ENCODE measurements around the gene MAP3K14. TPM values are rescaled to one million over a fixed set of nuclear protein-coding genes. Genes with fewer than 3 reads are reported as not detected.

Gene MAP3K14
- total RNA-seq, 1 experiment from 2014 or later, result 16.4 TPM

- BruUV-seq (replicated peaks), result no TSS peak
- ATAC-seq, result no peak
- Histone ChIP-seq H3K36me3 (ENCODE audit: control insufficient read depth in 1 of 2, insufficient read depth in 2 of 2, low read length in 2 of 2) (no peaks in the 10 kb centered on the region), H3K27ac (ENCODE audit: low read depth, low read length) (no peak overlapping the region), H3K9me3 (ENCODE audit: control insufficient read depth in 1 of 2, insufficient read depth in 1 of 2, low read depth in 1 of 2, low read length in 2 of 2) (no peaks in the 10 kb centered on the region), H3K9me2 (ENCODE audit: insufficient read depth) (no peaks in the 10 kb centered on the region), H3K9ac (ENCODE audit: low read length) (no peak overlapping the region), H3K27me3 (ENCODE audit: insufficient read depth, low read length) (no peaks in the 10 kb centered on the region), H3K4me3 (replicated peaks in 1 of 2; ENCODE audit: low read depth in 1 of 2, low read length in 2 of 2) (no peak overlapping the region), H3K4me1 (ENCODE audit: control insufficient read depth in 1 of 2, insufficient read depth in 2 of 2, low read length in 2 of 2) (peaks cover 2 to 3% of the 10 kb centered on the region in 2 experiments; a peak in 3 of 4 replicates), H4K20me1 (ENCODE audit: insufficient read depth) (no peaks in the 10 kb centered on the region), H3K4me2 (ENCODE audit: low read length) (no peak overlapping the region), H2AFZ (ENCODE audit: low read depth, low read length, poor library complexity, severe bottlenecking) (no peak overlapping the region), H3K79me2 (ENCODE audit: insufficient read depth, low read length) (no peaks in the 10 kb centered on the region)
- no peak for DNase-seq (ENCODE audit: low read depth, low spot score)
- TF ChIP-seq YY1 (IDR thresholded peaks at IDR 0.05; ENCODE audit: extremely low read depth, insufficient replicate concordance, low read depth, low read length), result no peak
- TF ChIP-seq ELF1 (IDR thresholded peaks at IDR 0.05; ENCODE audit: borderline replicate concordance, low read depth), result no peak
- no peak for TF ChIP-seq POLR2AphosphoS5 (IDR thresholded peaks at IDR 0.05; ENCODE audit: low read depth, low read length)
- TF ChIP-seq MAX (IDR thresholded peaks at IDR 0.05), result no peak
- POLR2A ChIA-PET, result no interaction called here
- CTCF ChIA-PET, result no interaction called here
- RAD21 ChIA-PET (ENCODE audit: low non-redundant PET in 1 of 2, low total read pairs in 2 of 2, uncharacterized antibody in 2 of 2, unreplicated experiment in 2 of 2), result no interaction called here
- intact Hi-C loops (cut with micrococcal nuclease), result no loop called here
Measured at GRCh38 chr17:45347444-45347843, 30.6 kb upstream of the MAP3K14 start.

GRCh38 chr17:45346216-45347015 lies 29.6 kb upstream of the MAP3K14 start:
- H3K9me3 ChIP-seq (ENCODE audit: control insufficient read depth in 1 of 2, insufficient read depth in 1 of 2, low read depth in 1 of 2, low read length in 2 of 2), result no peaks in the 10 kb centered on the region
- intact Hi-C loops (cut with micrococcal nuclease), result no loop called here
- no peaks in the 10 kb centered on the region for H3K36me3 ChIP-seq (ENCODE audit: control insufficient read depth in 1 of 2, insufficient read depth in 2 of 2, low read length in 2 of 2)
- TF ChIP-seq CEBPB (IDR thresholded peaks at IDR 0.05; ENCODE audit: low read depth) (no peak), ATF3 (IDR thresholded peaks at IDR 0.05) (no peak), EZH2 (IDR thresholded peaks at IDR 0.05) (no peak), RAD21 (IDR thresholded peaks at IDR 0.05; ENCODE audit: low read depth) (no peak), ZBTB33 (IDR thresholded peaks at IDR 0.05; ENCODE audit: extremely low read depth, insufficient replicate concordance, low read length) (no peak), SP1 (IDR thresholded peaks at IDR 0.05; ENCODE audit: low read depth) (no peak), FOSL1 (IDR thresholded peaks at IDR 0.05; ENCODE audit: low read depth) (no peak), POLR2A (IDR thresholded peaks at IDR 0.05; ENCODE audit: borderline replicate concordance, extremely low read depth, insufficient read depth, insufficient read length) (no peak), POLR2AphosphoS5 (IDR thresholded peaks at IDR 0.05; ENCODE audit: low read depth, low read length) (no peak)
- H3K9me2 ChIP-seq (ENCODE audit: insufficient read depth), result no peaks in the 10 kb centered on the region
- no peak overlapping the region for H3K9ac ChIP-seq (ENCODE audit: low read length)
- no TSS peak for BruUV-seq (replicated peaks)
- POLR2A ChIA-PET, result no interaction called here
- RAD21 ChIA-PET (ENCODE audit: low non-redundant PET in 1 of 2, low total read pairs in 2 of 2, uncharacterized antibody in 2 of 2, unreplicated experiment in 2 of 2), result no interaction called here
- CTCF ChIA-PET, result no interaction called here
- no peak for DNase-seq (ENCODE audit: low read depth, low spot score)
- peaks cover 9 to 13% of the 10 kb centered on the region in 2 experiments for H3K4me1 ChIP-seq (ENCODE audit: control insufficient read depth in 1 of 2, insufficient read depth in 2 of 2, low read length in 2 of 2)
- H3K27me3 ChIP-seq (ENCODE audit: insufficient read depth, low read length), result no peaks in the 10 kb centered on the region
- ATAC-seq, result no peak
- no peak overlapping the region for H3K27ac ChIP-seq (ENCODE audit: low read depth, low read length)
- no peak overlapping the region for H3K4me3 ChIP-seq (replicated peaks in 1 of 2; ENCODE audit: low read depth in 1 of 2, low read length in 2 of 2)
- H3K79me2 ChIP-seq (ENCODE audit: insufficient read depth, low read length), result no peaks in the 10 kb centered on the region
- no peak overlapping the region for H2AFZ ChIP-seq (ENCODE audit: low read depth, low read length, poor library complexity, severe bottlenecking)
- H3K4me2 ChIP-seq (ENCODE audit: low read length), result no peak overlapping the region
- H4K20me1 ChIP-seq (ENCODE audit: insufficient read depth), result no peaks in the 10 kb centered on the region

All from HCT116 (cell line).